HEK293 (cell line): ENCODE data around the gene PPP2R2D.
A peak's percentile ranks its signal among the peaks of the same experiment; 100 is the strongest.

Source experiments
- CTCF ChIA-PET: fragments of 350-600 bp; formaldehyde crosslinking; extraction: SDS; loops from one replicate; lab custom pipeline; 2021; ENCODE audit warnings: antibody characterized with exemption; lab: Yijun Ruan, JAX
- POLR2A ChIA-PET: fragments of 300-600 bp; formaldehyde crosslinking; extraction: SDS; loops from one replicate; lab custom pipeline; 2020; ENCODE audit warnings: antibody characterized with exemption, inconsistent platforms; lab: Yijun Ruan, JAX
- H3K27ac ChIP-seq: fragments of 200-500 bp; sonication (Bioruptor generic); 2 replicates; pipeline ENCODE4 v1.5.1; 2014; ENCODE audit warnings: low read depth, low read length, control low read depth, inconsistent platforms; ENCODE audit errors: extremely low read depth
- H3K36me3 ChIP-seq, 2 experiments: fragments of 200-500 bp in 1 of 2; sonication (Bioruptor generic) in 1 of 2; 1 replicate in 1 of 2; 2 replicates in 1 of 2; pipeline ENCODE4 v1.5.1; 2014 to 2017; ENCODE audit warnings: inconsistent platforms in 2 of 2, low read length in 2 of 2; ENCODE audit not compliant: control insufficient read depth in 2 of 2, insufficient read depth in 1 of 2
- H3K4me1 ChIP-seq: fragments of 200-500 bp; sonication (Bioruptor generic); 2 replicates; pipeline ENCODE4 v1.5.1; 2014; ENCODE audit warnings: mild to moderate bottlenecking, low read length, inconsistent platforms; ENCODE audit not compliant: control insufficient read depth, insufficient read depth
- H3K4me3 ChIP-seq: 2 replicates; pipeline ENCODE4 v1.5.1; 2011; ENCODE audit warnings: low read depth, mild to moderate bottlenecking, control low read depth, low read length, moderate library complexity
- H3K9me3 ChIP-seq: fragments of 200-500 bp; sonication (Bioruptor generic); 2 replicates; pipeline ENCODE4 v1.5.1; 2014; ENCODE audit warnings: low read depth, low read length, inconsistent platforms; ENCODE audit not compliant: control insufficient read depth, insufficient read depth
- ATF2 ChIP-seq: fragments of 450-650 bp; formaldehyde crosslinking; IDR thresholded peaks from 2 replicates; pipeline ENCODE4 v1.5.1; 2016; ENCODE audit warnings: missing biosample characterization, missing genetic modification characterization, low read depth
- CTCF ChIP-seq: fragments of 450-650 bp; formaldehyde crosslinking; IDR thresholded peaks from 2 replicates; pipeline ENCODE4 v1.5.1; 2016; ENCODE audit warnings: missing biosample characterization, missing genetic modification characterization
- FEZF1 ChIP-seq: fragments of 450-650 bp; formaldehyde crosslinking; IDR thresholded peaks from 2 replicates; pipeline ENCODE4 v1.5.1; 2016; ENCODE audit warnings: missing biosample characterization, missing genetic modification characterization
- GFI1B ChIP-seq: fragments of 450-650 bp; formaldehyde crosslinking; IDR thresholded peaks from 2 replicates; pipeline ENCODE4 v1.5.1; 2016; ENCODE audit warnings: missing biosample characterization, missing genetic modification characterization
- KLF1 ChIP-seq: fragments of 450-650 bp; formaldehyde crosslinking; IDR thresholded peaks from 2 replicates; pipeline ENCODE4 v1.5.1; 2016; ENCODE audit warnings: missing biosample characterization, missing genetic modification characterization
- ZBTB17 ChIP-seq: fragments of 450-650 bp; formaldehyde crosslinking; IDR thresholded peaks from 2 replicates; pipeline ENCODE4 v1.5.1; 2016; ENCODE audit warnings: missing biosample characterization, missing genetic modification characterization
- ZIC2 ChIP-seq: fragments of 450-650 bp; formaldehyde crosslinking; IDR thresholded peaks from 2 replicates; pipeline ENCODE4 v1.5.1; 2016; ENCODE audit warnings: missing biosample characterization, missing genetic modification characterization
- ZNF501 ChIP-seq: fragments of 450-650 bp; formaldehyde crosslinking; IDR thresholded peaks from 2 replicates; pipeline ENCODE4 v1.5.1; 2016; ENCODE audit warnings: missing biosample characterization, missing genetic modification characterization
- ZNF561 ChIP-seq: fragments of 450-650 bp; IDR thresholded peaks from 2 replicates; pipeline ENCODE4 v1.5.1; 2018; ENCODE audit warnings: missing biosample characterization, missing genetic modification characterization, borderline replicate concordance
- ZNF600 ChIP-seq: fragments of 450-650 bp; formaldehyde crosslinking; IDR thresholded peaks from 2 replicates; pipeline ENCODE4 v1.5.1; 2016; ENCODE audit warnings: missing biosample characterization, missing genetic modification characterization
- TF ChIP-seq, protein P1 (sequence below): fragments of 450-650 bp; formaldehyde crosslinking; IDR thresholded peaks from 2 replicates; pipeline ENCODE4 v1.5.1; 2017; ENCODE audit warnings: missing biosample characterization, missing genetic modification characterization

PPP2R2D gene

GRCh38 chr10:131997366-131998049 is 96.7 kb downstream of the PPP2R2D start:
- ChIA-PET POLR2A (interaction anchor here (1.4 kb wide), 1 partner anchor 14 kb away, joined by 3 read pairs; no protein-coding TSS in a partner anchor), CTCF (interaction anchor here (0.6 to 2.2 kb wide), 4 partner anchors 25 to 154 kb away, joined by 3 to 9 read pairs (median 4); no protein-coding TSS in a partner anchor)
- no peak overlapping the region for H3K27ac ChIP-seq
- TF ChIP-seq GFI1B (tag by site-specific recombination) (no peak), ZIC2 (tag by site-specific recombination) (peak; percentile 65), ZBTB17 (tag by site-specific recombination) (peak; percentile 48; the same call in 1 of the 2 replicates), ZNF501 (tag by site-specific recombination) (no peak), ZNF600 (tag by site-specific recombination) (peak; percentile 12; the same call in 1 of the 2 replicates), FEZF1 (tag by site-specific recombination) (no peak; the same call in 1 of the 2 replicates), KLF1 (tag by site-specific recombination) (no peak), ZNF561 (tag by site-specific recombination) (no peak)
- TF ChIP-seq, all 188 proteins: peak for 3
- Histone ChIP-seq H3K4me1 (no peaks in the 10 kb centered on the region), H3K4me3 (no peak overlapping the region), H3K36me3 (no peaks in the 10 kb centered on the region), H3K9me3 (no peaks in the 10 kb centered on the region)

- Histone ChIP-seq H3K27ac (no peak overlapping the region), H3K4me1 (no peaks in the 10 kb centered on the region), H3K9me3 (no peaks in the 10 kb centered on the region), H3K36me3 (no peaks in the 10 kb centered on the region), H3K4me3 (no peak overlapping the region)
- POLR2A ChIA-PET, result no interaction called here
- peak; percentile 69 for TF ChIP-seq FEZF1 (tag by site-specific recombination)
- no peak for TF ChIP-seq ATF2
- CTCF ChIA-PET, result interaction anchor here (0.6 to 2.2 kb wide), 3 partner anchors 25 to 155 kb away, joined by 4 to 9 read pairs (median 4); no protein-coding TSS in a partner anchor
Observed at GRCh38 chr10:131998050-131998844, 97.4 kb downstream of the PPP2R2D start.

GRCh38 chr10:131998845-131999681 is 98.3 kb downstream of the PPP2R2D start:
- TF ChIP-seq ZIC2 (tag by site-specific recombination) (0 out of 2 replicates have a peak, but pooled peaks have one; percentile 12), GFI1B (tag by site-specific recombination) (no peak)
- TF ChIP-seq, all 188 proteins: peak for 1
- Histone ChIP-seq H3K27ac (no peak overlapping the region), H3K9me3 (no peaks in the 10 kb centered on the region), H3K4me3 (no peak overlapping the region), H3K36me3 (no peaks in the 10 kb centered on the region), H3K4me1 (no peaks in the 10 kb centered on the region)
- ChIA-PET POLR2A (no interaction called here), CTCF (interaction anchor here (0.6 to 1.6 kb wide), 3 partner anchors 24 to 86 kb away, joined by 3 to 9 read pairs (median 3); no protein-coding TSS in a partner anchor)

DNA sequence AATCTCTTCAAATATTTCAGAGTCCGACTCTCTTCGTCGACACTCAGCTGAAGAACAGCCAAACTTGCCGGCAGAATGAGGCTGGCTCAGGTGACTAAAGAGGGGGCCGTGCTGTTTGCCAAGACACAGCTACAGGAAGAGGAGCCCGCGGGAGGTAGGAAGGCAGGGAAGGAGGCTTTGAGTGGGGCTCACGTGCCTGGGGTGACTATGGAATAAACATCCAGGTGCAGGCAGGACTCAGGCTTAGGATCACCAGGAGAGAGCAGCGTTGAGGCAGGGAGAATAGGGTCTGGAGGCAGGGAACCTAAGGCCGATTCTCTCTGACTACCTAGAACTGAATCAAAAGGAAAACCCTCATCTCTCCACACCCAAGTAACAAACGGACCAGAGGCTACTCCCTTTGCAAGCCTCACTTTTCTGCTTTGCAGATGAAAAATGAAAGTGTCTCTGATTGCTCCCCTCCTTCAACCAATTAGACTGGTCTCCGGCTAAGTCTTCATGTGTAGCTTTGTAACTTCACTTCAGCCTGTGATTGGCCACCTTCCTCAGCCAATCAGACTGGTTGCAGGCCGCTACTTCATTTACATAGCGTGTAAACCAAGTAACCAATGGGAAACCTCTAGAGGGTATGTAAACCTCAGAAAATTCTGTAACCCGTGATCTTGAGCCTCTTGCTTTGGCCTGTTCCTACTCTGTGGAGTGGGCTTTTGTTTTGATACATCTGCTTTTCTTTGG is 100.6 kb downstream of the PPP2R2D start:
- POLR2A ChIA-PET, result no interaction called here
- CTCF ChIA-PET, result interaction anchor here (1.0 to 1.7 kb wide), 3 partner anchors 21 to 102 kb away, joined by 3 to 10 read pairs (median 4); no protein-coding TSS in a partner anchor
- Histone ChIP-seq H3K4me1 (no peaks in the 10 kb centered on the region), H3K36me3 (no peaks in the 10 kb centered on the region), H3K9me3 (no peaks in the 10 kb centered on the region), H3K27ac (no peak overlapping the region), H3K4me3 (no peak overlapping the region)
- 0 out of 2 replicates have a peak, but pooled peaks have one; percentile 15 for TF ChIP-seq CTCF (tag by site-specific recombination)
- TF ChIP-seq, protein P1, sequence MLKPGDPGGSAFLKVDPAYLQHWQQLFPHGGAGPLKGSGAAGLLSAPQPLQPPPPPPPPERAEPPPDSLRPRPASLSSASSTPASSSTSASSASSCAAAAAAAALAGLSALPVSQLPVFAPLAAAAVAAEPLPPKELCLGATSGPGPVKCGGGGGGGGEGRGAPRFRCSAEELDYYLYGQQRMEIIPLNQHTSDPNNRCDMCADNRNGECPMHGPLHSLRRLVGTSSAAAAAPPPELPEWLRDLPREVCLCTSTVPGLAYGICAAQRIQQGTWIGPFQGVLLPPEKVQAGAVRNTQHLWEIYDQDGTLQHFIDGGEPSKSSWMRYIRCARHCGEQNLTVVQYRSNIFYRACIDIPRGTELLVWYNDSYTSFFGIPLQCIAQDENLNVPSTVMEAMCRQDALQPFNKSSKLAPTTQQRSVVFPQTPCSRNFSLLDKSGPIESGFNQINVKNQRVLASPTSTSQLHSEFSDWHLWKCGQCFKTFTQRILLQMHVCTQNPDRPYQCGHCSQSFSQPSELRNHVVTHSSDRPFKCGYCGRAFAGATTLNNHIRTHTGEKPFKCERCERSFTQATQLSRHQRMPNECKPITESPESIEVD, result no peak
